ENCODE measurements around the gene CD226. TPM values are rescaled to one million over a fixed set of nuclear protein-coding genes. Genes with fewer than 3 reads are reported as not detected.

Gene CD226
- total RNA-seq, 4 donors from 2014 or later = 0.17 to 2.7 (median 0.34) TPM

DNA sequence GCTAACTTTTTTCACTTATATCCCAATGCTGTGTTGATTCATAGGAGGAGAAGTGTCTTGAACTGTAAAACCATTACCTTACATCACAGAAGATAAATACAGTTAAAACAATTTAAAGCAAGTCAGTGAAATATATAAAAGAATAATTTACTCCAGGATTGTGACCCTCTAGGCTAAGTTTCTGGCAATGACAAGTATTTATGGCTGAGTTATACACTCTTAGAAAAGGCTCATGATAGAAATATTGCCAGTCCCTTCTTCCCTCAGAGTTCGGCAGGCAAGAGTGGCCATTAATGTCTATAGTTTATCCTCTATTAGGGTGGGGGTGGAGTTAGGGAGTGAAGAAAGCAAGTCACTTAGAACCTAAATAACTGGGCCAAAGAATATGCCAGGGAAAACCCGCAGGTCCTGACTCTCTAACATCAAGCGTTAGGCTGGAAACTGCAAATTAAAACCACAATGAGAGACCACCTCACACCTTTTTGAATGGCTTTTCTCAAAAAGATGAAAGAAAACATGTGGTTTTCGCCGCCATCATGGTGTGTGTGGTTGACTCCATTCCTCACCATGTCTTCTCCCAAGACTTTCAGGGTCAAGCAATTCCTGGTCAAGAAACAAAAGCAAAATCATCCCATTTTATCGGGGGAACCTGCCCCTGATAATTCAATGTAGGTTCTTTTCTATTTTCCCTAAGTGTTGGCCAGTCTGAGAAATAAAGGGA, 69.3 kb downstream of the CD226 start:
- no peaks in the 10 kb centered on the region for H3K27me3 ChIP-seq
- H3K9me3 ChIP-seq = no peaks in the 10 kb centered on the region
- no peaks in the 10 kb centered on the region for H3K36me3 ChIP-seq
- WGBS = 77% methylated on average over 6 of the region's 6 CpGs
- no peak overlapping the region for H3K27ac ChIP-seq (replicated peaks in 1 of 4)
- TF ChIP-seq EP300 (IDR thresholded peaks at IDR 0.05) (no peak), POLR2A (IDR thresholded peaks at IDR 0.05; ENCODE audit: low read depth) (no peak), POLR2AphosphoS5 (IDR thresholded peaks at IDR 0.05) (no peak)
- TF ChIP-seq, protein P1, sequence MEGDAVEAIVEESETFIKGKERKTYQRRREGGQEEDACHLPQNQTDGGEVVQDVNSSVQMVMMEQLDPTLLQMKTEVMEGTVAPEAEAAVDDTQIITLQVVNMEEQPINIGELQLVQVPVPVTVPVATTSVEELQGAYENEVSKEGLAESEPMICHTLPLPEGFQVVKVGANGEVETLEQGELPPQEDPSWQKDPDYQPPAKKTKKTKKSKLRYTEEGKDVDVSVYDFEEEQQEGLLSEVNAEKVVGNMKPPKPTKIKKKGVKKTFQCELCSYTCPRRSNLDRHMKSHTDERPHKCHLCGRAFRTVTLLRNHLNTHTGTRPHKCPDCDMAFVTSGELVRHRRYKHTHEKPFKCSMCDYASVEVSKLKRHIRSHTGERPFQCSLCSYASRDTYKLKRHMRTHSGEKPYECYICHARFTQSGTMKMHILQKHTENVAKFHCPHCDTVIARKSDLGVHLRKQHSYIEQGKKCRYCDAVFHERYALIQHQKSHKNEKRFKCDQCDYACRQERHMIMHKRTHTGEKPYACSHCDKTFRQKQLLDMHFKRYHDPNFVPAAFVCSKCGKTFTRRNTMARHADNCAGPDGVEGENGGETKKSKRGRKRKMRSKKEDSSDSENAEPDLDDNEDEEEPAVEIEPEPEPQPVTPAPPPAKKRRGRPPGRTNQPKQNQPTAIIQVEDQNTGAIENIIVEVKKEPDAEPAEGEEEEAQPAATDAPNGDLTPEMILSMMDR (IDR thresholded peaks at IDR 0.05) = no peak
- H3K4me3 ChIP-seq = no peak overlapping the region
- intact Hi-C loops (cut with DNase I) = no loop called here
- DNase-seq (ENCODE audit: extremely low spot score) = no peak
- peaks cover 0 to 1% (median 0%) of the 10 kb centered on the region in 4 donors for H3K4me1 ChIP-seq

GRCh38 chr18:69876490-69876889, 71.2 kb downstream of the CD226 start:
- Histone ChIP-seq H3K27ac (replicated peaks in 1 of 4) (no peak overlapping the region), H3K9me3 (no peaks in the 10 kb centered on the region), H3K27me3 (no peaks in the 10 kb centered on the region), H3K4me1 (no peaks in the 10 kb centered on the region), H3K4me3 (no peak overlapping the region), H3K36me3 (no peaks in the 10 kb centered on the region)
- WGBS = 96% methylated on average over 3 of the region's 3 CpGs
- intact Hi-C loops (cut with DNase I) = no loop called here
- TF ChIP-seq POLR2A (IDR thresholded peaks at IDR 0.05; ENCODE audit: low read depth) = no peak
- TF ChIP-seq POLR2AphosphoS5 (IDR thresholded peaks at IDR 0.05) = no peak
- TF ChIP-seq EP300 (IDR thresholded peaks at IDR 0.05) = no peak
- TF ChIP-seq, protein P1 (IDR thresholded peaks at IDR 0.05) = no peak
- no peak for DNase-seq (ENCODE audit: extremely low spot score)

DNA sequence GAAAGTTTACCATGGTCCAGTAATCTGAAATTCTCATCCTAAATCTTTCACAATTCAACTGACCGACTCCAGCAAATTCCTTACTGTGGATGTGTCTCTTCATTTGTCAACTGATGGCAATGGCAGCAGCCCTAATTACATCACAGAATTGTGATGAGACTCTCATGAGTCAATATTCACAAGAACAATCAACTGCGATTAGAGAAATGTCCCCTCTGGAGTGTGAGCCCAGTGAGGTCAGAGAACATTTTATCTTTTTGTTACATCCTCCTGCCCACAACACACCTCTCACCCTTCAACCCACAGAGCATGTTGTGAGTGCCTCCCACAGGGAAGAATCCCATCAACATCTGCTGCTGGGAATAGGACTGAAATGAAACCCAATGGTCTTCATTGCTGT, 73.6 kb downstream of the CD226 start:
- no peaks in the 10 kb centered on the region for H3K9me3 ChIP-seq
- no peaks in the 10 kb centered on the region for H3K4me1 ChIP-seq
- H3K36me3 ChIP-seq = no peaks in the 10 kb centered on the region
- no peaks in the 10 kb centered on the region for H3K27me3 ChIP-seq
- no peak overlapping the region for H3K27ac ChIP-seq (replicated peaks in 1 of 4)
- no peak overlapping the region for H3K4me3 ChIP-seq
- intact Hi-C loops (cut with DNase I) = no loop called here
- no peak for DNase-seq (ENCODE audit: extremely low spot score)
- no peak for TF ChIP-seq EP300 (IDR thresholded peaks at IDR 0.05)
- 91% methylated on average over 2 of the region's 2 CpGs for WGBS

- H3K4me3 ChIP-seq = no peak overlapping the region
- no peak overlapping the region for H3K27ac ChIP-seq (replicated peaks in 1 of 4)
- H3K36me3 ChIP-seq = no peaks in the 10 kb centered on the region
- H3K27me3 ChIP-seq = no peaks in the 10 kb centered on the region
- no peak for DNase-seq (ENCODE audit: extremely low spot score)
- no peaks in the 10 kb centered on the region for H3K4me1 ChIP-seq
- H3K9me3 ChIP-seq = no peaks in the 10 kb centered on the region
- TF ChIP-seq POLR2A (IDR thresholded peaks at IDR 0.05; ENCODE audit: low read depth) (no peak), POLR2AphosphoS5 (IDR thresholded peaks at IDR 0.05) (no peak), EP300 (IDR thresholded peaks at IDR 0.05) (no peak)
- TF ChIP-seq, protein P1 (IDR thresholded peaks at IDR 0.05) = no peak
- WGBS = 84% methylated on average over 4 of the region's 4 CpGs
- intact Hi-C loops (cut with DNase I) = no loop called here
Observed at GRCh38 chr18:69872661-69873060, 75.0 kb downstream of the CD226 start.

- Histone ChIP-seq H3K4me3 (no peak overlapping the region), H3K36me3 (no peaks in the 10 kb centered on the region), H3K27ac (replicated peaks in 1 of 4) (no peak overlapping the region), H3K27me3 (no peaks in the 10 kb centered on the region), H3K4me1 (no peaks in the 10 kb centered on the region), H3K9me3 (no peaks in the 10 kb centered on the region)
- no peak for TF ChIP-seq POLR2AphosphoS5 (IDR thresholded peaks at IDR 0.05)
- no peak for TF ChIP-seq EP300 (IDR thresholded peaks at IDR 0.05)
- no peak for TF ChIP-seq POLR2A (IDR thresholded peaks at IDR 0.05; ENCODE audit: low read depth)
- TF ChIP-seq, protein P1 (IDR thresholded peaks at IDR 0.05) = no peak
- intact Hi-C loops (cut with DNase I) = no loop called here
- no peak for DNase-seq (ENCODE audit: extremely low spot score)
- 92% methylated on average over 2 of the region's 2 CpGs for WGBS
Observed at GRCh38 chr18:69871363-69871762, 76.3 kb downstream of the CD226 start.

Measured in esophagus muscularis mucosa (tissue), 4 donors.